H1 (cell line): Measurements from ENCODE around the gene UBTD2. TPM values are rescaled to one million over a fixed set of nuclear protein-coding genes. Genes with fewer than 3 reads are reported as not detected.

Source experiments
- CTCF ChIA-PET: fragments of 300-600 bp; sonication (Branson Sonifier 250); formaldehyde crosslinking; loops from one replicate; lab custom pipeline; 2021; ENCODE audit not compliant: partially characterized antibody; lab: Charles Lee
- POLR2A ChIA-PET: fragments of 300-600 bp; sonication (Branson Sonifier 250); formaldehyde crosslinking; loops from one replicate; lab custom pipeline; 2021; ENCODE audit warnings: inconsistent platforms; ENCODE audit not compliant: partially characterized antibody; lab: Charles Lee
- DNase-seq, 2 experiments: peaks; one replicate each; pipeline versions ENCODE4 v3.0.0 to v3.0.0-alpha.2; 2010 to 2022; ENCODE audit warnings: low spot score in 2 of 2, low read depth in 1 of 2, mixed read lengths in 1 of 2
- FAIRE-seq: peaks from 2 replicates; lab custom pipeline; 2011; peaks lifted over from hg19 to GRCh38; lab: Jason Lieb, UNC
- H2AFZ ChIP-seq: 2 replicates; pipeline ENCODE4 v1.8.1; 2012; ENCODE audit warnings: low read length, inconsistent platforms
- H2AK5ac ChIP-seq: 2 replicates; pipeline ENCODE4 v1.6.1; 2013; ENCODE audit warnings: low read depth, low read length
- H2BK120ac ChIP-seq: replicated peaks from 2 replicates; pipeline ENCODE3; 2013; ENCODE audit warnings: low read depth, low read length, inconsistent platforms
- H2BK12ac ChIP-seq: 2 replicates; pipeline ENCODE4 v1.6.1; 2013; ENCODE audit warnings: low read depth, low read length
- H2BK15ac ChIP-seq: 2 replicates; pipeline ENCODE4 v1.6.1; 2013; ENCODE audit warnings: low read length
- H2BK20ac ChIP-seq: 2 replicates; pipeline ENCODE4 v1.6.1; 2013; ENCODE audit warnings: low read length
- H2BK5ac ChIP-seq: 2 replicates; pipeline ENCODE4 v1.6.1; 2013; ENCODE audit warnings: low read depth, low read length
- H3K14ac ChIP-seq: 2 replicates; pipeline ENCODE4 v1.6.1; 2013; ENCODE audit warnings: inconsistent platforms; ENCODE audit not compliant: insufficient read length
- H3K18ac ChIP-seq: 2 replicates; pipeline ENCODE4 v1.6.1; 2013; ENCODE audit warnings: low read length; ENCODE audit errors: extremely low read depth
- H3K23ac ChIP-seq: 2 replicates; pipeline ENCODE4 v1.6.1; 2013; ENCODE audit warnings: inconsistent platforms; ENCODE audit not compliant: insufficient read length
- H3K23me2 ChIP-seq: 2 replicates; pipeline ENCODE4 v1.6.1; 2013; ENCODE audit warnings: low read depth, low read length
- H3K27ac ChIP-seq: 2 replicates; pipeline ENCODE4 v1.6.1; 2011; ENCODE audit warnings: low read depth, low read length, inconsistent platforms
- H3K27me3 ChIP-seq, 4 experiments: replicated peaks in 1 of 4; 1 replicate in 1 of 4; 2 replicates in 3 of 4; pipeline versions ENCODE4 v1.6.1 to v1.8.1; 2011 to 2013; ENCODE audit warnings: low read length in 3 of 4, mild to moderate bottlenecking in 3 of 4, inconsistent platforms in 2 of 4, mixed read lengths in 2 of 4, moderate library complexity in 1 of 4; ENCODE audit not compliant: control insufficient read depth in 3 of 4, insufficient read depth in 3 of 4; ENCODE audit errors: extremely low read depth in 1 of 4
- H3K36me3 ChIP-seq, 4 experiments: 2 replicates each; pipeline versions ENCODE4 v1.6.1 to v1.8.1; 2011 to 2013; ENCODE audit warnings: mild to moderate bottlenecking in 4 of 4, low read length in 3 of 4, moderate library complexity in 2 of 4, control low read depth in 1 of 4, inconsistent platforms in 1 of 4; ENCODE audit not compliant: insufficient read depth in 4 of 4, control insufficient read depth in 2 of 4
- H3K4ac ChIP-seq: replicated peaks from 2 replicates; pipeline ENCODE3; 2013; ENCODE audit warnings: low read length, low read depth, mixed read lengths, inconsistent platforms; ENCODE audit not compliant: insufficient read length
- H3K4me1 ChIP-seq, 4 experiments: replicated peaks in 1 of 4; 1 replicate in 1 of 4; 2 replicates in 3 of 4; pipeline versions ENCODE4 v1.6.1 to v1.8.1; 2011 to 2013; ENCODE audit warnings: low read length in 3 of 4, inconsistent platforms in 2 of 4, mixed read lengths in 1 of 4; ENCODE audit not compliant: insufficient read depth in 4 of 4, control insufficient read depth in 3 of 4
- H3K4me2 ChIP-seq, 2 experiments: 2 replicates each; pipeline versions ENCODE4 v1.6.1 to v1.8.1; 2011 to 2013; ENCODE audit warnings: low read depth in 2 of 2, low read length in 2 of 2, control low read depth in 1 of 2, inconsistent platforms in 1 of 2, mild to moderate bottlenecking in 1 of 2; ENCODE audit not compliant: insufficient read depth in 1 of 2
- H3K4me3 ChIP-seq, 4 experiments: fragments of 200-600, 300-600 bp in 1 of 4; sonication (generic), shearing (Covaris generic), sonication (Bioruptor Twin) in 1 of 4; 2 replicates each; pipeline versions ENCODE4 v1.5.1 to v1.8.1; 2011 to 2016; ENCODE audit warnings: low read length in 4 of 4, low read depth in 3 of 4, control low read depth in 2 of 4, inconsistent platforms in 2 of 4, mild to moderate bottlenecking in 2 of 4, mixed read lengths in 1 of 4, moderate library complexity in 1 of 4; ENCODE audit not compliant: insufficient read depth in 2 of 4; ENCODE audit errors: extremely low read depth in 1 of 4
- H3K56ac ChIP-seq: replicated peaks from 2 replicates; pipeline ENCODE3; 2013; ENCODE audit warnings: low read depth, mild to moderate bottlenecking, mixed read lengths, low read length, inconsistent platforms; ENCODE audit not compliant: insufficient read length
- H3K79me1 ChIP-seq: 2 replicates; pipeline ENCODE4 v1.6.1; 2013; ENCODE audit warnings: low read depth, low read length, control low read depth
- H3K79me2 ChIP-seq, 2 experiments: 2 replicates each; pipeline versions ENCODE4 v1.6.1 to v1.8.1; 2012 to 2013; ENCODE audit warnings: low read length in 2 of 2, mild to moderate bottlenecking in 2 of 2, inconsistent platforms in 1 of 2; ENCODE audit not compliant: insufficient read depth in 2 of 2, control insufficient read depth in 1 of 2
- H3K9ac ChIP-seq, 4 experiments: replicated peaks in 1 of 4; 1 replicate in 1 of 4; 2 replicates in 3 of 4; pipeline versions ENCODE4 v1.6.1 to v1.8.1; 2011 to 2013; ENCODE audit warnings: low read depth in 3 of 4, low read length in 3 of 4, control low read depth in 2 of 4, mild to moderate bottlenecking in 2 of 4, moderate library complexity in 2 of 4, inconsistent platforms in 1 of 4; ENCODE audit errors: extremely low read depth in 1 of 4
- H3K9me3 ChIP-seq, 2 experiments: 2 replicates each; pipeline versions ENCODE4 v1.6.1 to v1.8.1; 2012 to 2013; ENCODE audit warnings: mild to moderate bottlenecking in 2 of 2, moderate library complexity in 2 of 2, control low read depth in 1 of 2, inconsistent platforms in 1 of 2, low read depth in 1 of 2, low read length in 1 of 2, mixed read lengths in 1 of 2; ENCODE audit not compliant: insufficient read depth in 2 of 2
- H4K20me1 ChIP-seq, 2 experiments: replicated peaks in 1 of 2; 2 replicates each; pipeline versions ENCODE3 to v1.8.1; 2011 to 2013; ENCODE audit warnings: inconsistent platforms in 2 of 2, low read length in 2 of 2, mild to moderate bottlenecking in 1 of 2; ENCODE audit not compliant: insufficient read depth in 2 of 2, control insufficient read depth in 1 of 2
- H4K5ac ChIP-seq: 2 replicates; pipeline ENCODE4 v1.6.1; 2013; ENCODE audit warnings: low read length, low read depth, mixed read lengths, inconsistent platforms; ENCODE audit not compliant: insufficient read length
- H4K8ac ChIP-seq: 2 replicates; pipeline ENCODE4 v1.8.0; 2013; ENCODE audit warnings: mild to moderate bottlenecking, moderate library complexity, low read length, inconsistent platforms; ENCODE audit not compliant: insufficient read depth; ENCODE audit errors: extremely low read depth
- H4K91ac ChIP-seq: replicated peaks from 2 replicates; pipeline ENCODE3; 2013; ENCODE audit warnings: low read length, mixed read lengths, inconsistent platforms; ENCODE audit not compliant: insufficient read length
- JUN ChIP-seq: IDR thresholded peaks from 2 replicates; pipeline ENCODE4 v1.6.1; 2011; ENCODE audit warnings: low read depth, mild to moderate bottlenecking, improper control_type of control experiment, low read length
- TAF7 ChIP-seq: optimal IDR thresholded peaks from 2 replicates; pipeline ENCODE3; 2011; ENCODE audit warnings: low read depth, mild to moderate bottlenecking, inconsistent platforms, low read length, moderate library complexity, borderline replicate concordance
- TBP ChIP-seq: IDR thresholded peaks from 2 replicates; pipeline ENCODE4 v1.6.1; 2011; ENCODE audit warnings: low read depth, low read length, improper control_type of control experiment
- WGBS, 2 experiments: shearing (Covaris generic) in 1 of 2; methylation state at CpG; one replicate each; pipeline versions ENCODE4 v1.1.6 to v1.1.7; 2013 to 2015; ENCODE audit warnings: low lambda C conversion rate in 2 of 2, mixed read lengths in 2 of 2, inconsistent platforms in 1 of 2, low coverage in 1 of 2, missing lambda C conversion rate in 1 of 2; ENCODE audit not compliant: insufficient replicate concordance in 2 of 2, insufficient coverage in 1 of 2, insufficient read length in 1 of 2; ENCODE audit errors: extremely low coverage in 1 of 2, missing lambda C conversion rate in 1 of 2; 5-methylcytosine and 5-hydroxymethylcytosine counted together
- polyA plus RNA-seq, 7 experiments: library from polyadenylated mRNA; depleted of rRNA in 3 of 7; stranded (reverse) in 5 of 7; unstranded in 2 of 7; fragments of >200 nt in 5 of 7; fragments of 200-250 nt in 2 of 7; gene quantifications; 1 replicate in 5 of 7; 2 replicates in 1 of 7; 4 replicates in 1 of 7; pipeline versions ENCODE4 v1.2.1 to v1.2.3, GENCODE V29; 2011 to 2013; ENCODE audit warnings: missing spikeins in 2 of 7, mixed read lengths in 2 of 7
- total RNA-seq: library from RNA; stranded (reverse); fragmentation: NEBNext Ultra II Directional; extraction: Animal tissue kit (Norgen Biotek cat#: 25700); gene quantifications from 2 replicates; pipeline ENCODE4 v1.2.1, GENCODE V29; 2021

Gene UBTD2
- total and polyA plus RNA-seq, 2 of the 8 experiments (the other 6 are each of a cell fraction or from before 2014, with no cell fraction given), result 14.5 to 39.2 TPM

DNA sequence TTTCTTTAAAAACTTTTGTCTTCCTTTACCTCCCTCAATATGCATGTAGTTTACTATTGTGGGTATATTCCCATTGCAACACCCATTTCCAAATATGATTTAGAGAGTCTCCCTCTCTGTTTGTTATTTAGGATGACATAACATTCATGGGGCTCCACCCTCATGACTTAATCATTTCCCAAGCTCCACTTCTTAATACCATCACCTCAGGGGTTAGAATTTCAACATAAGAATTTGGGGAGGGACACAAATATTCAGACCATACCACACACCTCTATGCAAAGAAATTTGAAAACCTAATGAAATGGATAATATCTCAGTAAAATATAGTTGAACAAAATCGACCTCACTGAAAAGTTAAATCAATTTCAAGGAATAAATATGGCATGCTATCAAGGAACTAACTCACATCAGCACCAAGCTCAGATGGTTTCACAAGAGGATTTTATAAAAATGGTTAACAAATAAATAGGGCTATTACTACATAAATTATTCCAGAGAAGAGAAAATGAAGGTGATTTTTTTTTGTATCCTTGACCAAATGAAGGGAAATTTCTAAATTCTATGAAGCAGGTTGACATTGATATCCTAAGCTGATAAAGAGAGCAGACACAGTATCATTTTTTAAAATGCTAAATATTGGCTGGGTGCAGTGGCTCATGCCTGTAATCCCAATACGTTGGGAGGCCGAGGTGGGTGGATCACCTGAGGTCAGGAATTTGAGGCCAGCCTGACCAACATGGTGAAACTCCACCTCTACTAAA lies 20.2 kb upstream of the UBTD2 start:
- no peak overlapping the region for H4K8ac ChIP-seq
- peak; percentile 96 for TF ChIP-seq TBP
- no peak for TF ChIP-seq JUN
- TF ChIP-seq TAF7, result peak; percentile 45
- TF ChIP-seq, all 59 proteins: peak for 2
- Histone ChIP-seq H3K9me3 (0 out of 4 replicates have a peak, but pooled peaks cover 0 to 5% of the 10 kb centered on the region in 2 experiments), H3K23ac (no peak overlapping the region), H3K79me2 (no peaks in the 10 kb centered on the region), H3K4me3 (no peak overlapping the region), H4K20me1 (no peaks in the 10 kb centered on the region), H2BK120ac (no peak overlapping the region), H4K91ac (no peak overlapping the region), H2BK15ac (no peak overlapping the region), H3K27me3 (no peaks in the 10 kb centered on the region), H3K36me3 (no peaks in the 10 kb centered on the region), H3K18ac (no peak overlapping the region), H2BK12ac (no peak overlapping the region), H3K9ac (no peak overlapping the region), H3K79me1 (no peaks in the 10 kb centered on the region), H2BK5ac (no peak overlapping the region), H3K4ac (no peak overlapping the region), H2AFZ (no peak overlapping the region), H3K56ac (no peak overlapping the region), H2BK20ac (no peak overlapping the region), H3K4me2 (no peak overlapping the region), H3K27ac (no peak overlapping the region), H2AK5ac (no peak overlapping the region), H3K14ac (no peak overlapping the region), H4K5ac (no peak overlapping the region), H3K4me1 (no peaks in the 10 kb centered on the region), H3K23me2 (no peaks in the 10 kb centered on the region)
- CTCF ChIA-PET, result interaction anchor here (0.8 to 2.8 kb wide), 3 partner anchors 10 to 29 kb away, joined by 3 to 17 read pairs (median 4); no protein-coding TSS in a partner anchor
- FAIRE-seq (no peak), DNase-seq (no peak)
- 35% methylated on average over 3 of the region's 3 CpGs; no CpG with 5 or more reads in 1 of the 2 experiments for WGBS, 2 experiments
- POLR2A ChIA-PET, result interaction anchor here (0.6 to 1.2 kb wide), 3 partner anchors 21 to 32 kb away, joined by 3 to 5 read pairs (median 3); partner anchors contain the start of gene UBTD2
